Endothelial cell of umbilical vein (primary cell): ENCODE results near the gene MTFP1. TPM values are rescaled to one million over a fixed set of nuclear protein-coding genes. Genes with fewer than 3 reads are reported as not detected.

Experiments used
- BruUV-seq: library from RNA; stranded (reverse); fragments of 400-500 nt; replicated peaks from 2 replicates; lab custom pipeline; 2021; lab: Mats Ljungman, UMichigan
- CTCF ChIA-PET: fragments of 300-600, 350-600 bp; sonication (Branson Sonifier 250); formaldehyde crosslinking; loops from one replicate; lab custom pipeline; 2021; ENCODE audit warnings: antibody characterized with exemption, inconsistent platforms; lab: Charles Lee
- POLR2A ChIA-PET: fragments of 300-600, 350-600 bp; sonication (Branson Sonifier 250); formaldehyde crosslinking; loops from one replicate; lab custom pipeline; 2021; ENCODE audit warnings: antibody characterized with exemption, inconsistent platforms; lab: Charles Lee
- DNase-seq: peaks from one replicate; pipeline ENCODE4 v3.0.0-alpha.2; 2011; ENCODE audit warnings: low read depth, low spot score
- FAIRE-seq: peaks from 2 replicates; lab custom pipeline; 2011; peaks lifted over from hg19 to GRCh38; lab: Jason Lieb, UNC
- H2AFZ ChIP-seq: 2 replicates; pipeline ENCODE4 v1.6.0; 2012; ENCODE audit warnings: low read depth, low read length, control low read depth, inconsistent platforms
- H3K27ac ChIP-seq: 2 replicates; pipeline ENCODE4 v1.5.1; 2011; ENCODE audit warnings: low read depth, mild to moderate bottlenecking, control low read depth, low read length, moderate library complexity; ENCODE audit not compliant: insufficient read depth
- H3K27me3 ChIP-seq, 2 experiments: 2 replicates each; pipeline versions ENCODE4 v1.6.0 to v1.6.1; 2011; ENCODE audit warnings: low read length in 2 of 2, mixed read lengths in 1 of 2; ENCODE audit not compliant: control insufficient read depth in 2 of 2, insufficient read depth in 2 of 2
- H3K36me3 ChIP-seq, 2 experiments: 2 replicates in 1 of 2; 3 replicates in 1 of 2; pipeline ENCODE4 v1.5.1; 2011; ENCODE audit warnings: low read length in 2 of 2, mild to moderate bottlenecking in 1 of 2, moderate library complexity in 1 of 2; ENCODE audit not compliant: control insufficient read depth in 2 of 2, insufficient read depth in 2 of 2; ENCODE audit errors: extremely low read depth in 1 of 2
- H3K4me1 ChIP-seq: 3 replicates; pipeline ENCODE4 v1.5.1; 2011; ENCODE audit warnings: mild to moderate bottlenecking, low read length; ENCODE audit not compliant: control insufficient read depth, insufficient read depth; ENCODE audit errors: extremely low read depth
- H3K4me2 ChIP-seq: 2 replicates; pipeline ENCODE4 v1.6.1; 2011; ENCODE audit warnings: low read length, control low read depth, mixed read lengths; ENCODE audit not compliant: insufficient read depth
- H3K4me3 ChIP-seq, 3 experiments: fragments of 200-600 bp in 1 of 3; sonication (generic), shearing (Covaris generic) in 1 of 3; replicated peaks in 1 of 3; 2 replicates each; pipeline ENCODE4 v1.5.1; 2011 to 2016; ENCODE audit warnings: control low read depth in 3 of 3, low read length in 3 of 3, mild to moderate bottlenecking in 2 of 3, inconsistent platforms in 1 of 3, low read depth in 1 of 3, moderate library complexity in 1 of 3; ENCODE audit not compliant: insufficient read depth in 1 of 3
- H3K79me2 ChIP-seq: 2 replicates; pipeline ENCODE4 v1.6.0; 2012; ENCODE audit warnings: low read length, inconsistent platforms; ENCODE audit not compliant: control insufficient read depth, insufficient read depth
- H3K9ac ChIP-seq: replicated peaks from 2 replicates; pipeline ENCODE3; 2011; ENCODE audit warnings: low read length, control low read depth; ENCODE audit not compliant: insufficient read depth; ENCODE audit errors: extremely low read depth
- H3K9me1 ChIP-seq: replicated peaks from 3 replicates; pipeline ENCODE4 v1.6.0; 2011; ENCODE audit warnings: mild to moderate bottlenecking, low read length; ENCODE audit not compliant: control insufficient read depth, insufficient read depth; ENCODE audit errors: extremely low read depth
- H3K9me3 ChIP-seq: replicated peaks from 2 replicates; pipeline ENCODE4 v1.5.1; 2012; ENCODE audit warnings: low read length, inconsistent platforms; ENCODE audit not compliant: control insufficient read depth, insufficient read depth
- H4K20me1 ChIP-seq: replicated peaks from 2 replicates; pipeline ENCODE3; 2011; ENCODE audit warnings: mild to moderate bottlenecking, low read length; ENCODE audit not compliant: control insufficient read depth, insufficient read depth; ENCODE audit errors: extremely low read depth
- EZH2 ChIP-seq: IDR thresholded peaks from 2 replicates; pipeline ENCODE4 v1.6.1; 2012; ENCODE audit warnings: borderline replicate concordance, low read depth, mild to moderate bottlenecking, moderate library complexity, low read length, inconsistent platforms; ENCODE audit not compliant: severe bottlenecking
- FOS ChIP-seq: IDR thresholded peaks from 2 replicates; pipeline ENCODE4 v1.6.1; 2011; ENCODE audit warnings: mild to moderate bottlenecking, low read length, moderate library complexity, borderline replicate concordance; ENCODE audit not compliant: insufficient read depth
- GATA2 ChIP-seq: IDR thresholded peaks from 2 replicates; pipeline ENCODE4 v1.7.0; 2011; ENCODE audit warnings: low read depth, mild to moderate bottlenecking, moderate library complexity, mixed read lengths, low read length; ENCODE audit not compliant: insufficient read length, insufficient read depth
- JUN ChIP-seq: IDR thresholded peaks from 2 replicates; pipeline ENCODE4 v1.6.1; 2011; ENCODE audit warnings: borderline replicate concordance, low read depth; ENCODE audit not compliant: insufficient read length, insufficient read depth
- MYC ChIP-seq: IDR thresholded peaks from one replicate; pipeline ENCODE4 v1.6.1; 2011; ENCODE audit warnings: mild to moderate bottlenecking, low read depth, low read length
- POLR2A ChIP-seq: IDR thresholded peaks from 2 replicates; pipeline ENCODE4 v1.6.1; 2012; ENCODE audit warnings: low read depth, mild to moderate bottlenecking, control low read depth, low read length
- dilution Hi-C: fragments of 300-500 bp; cut with MboI; formaldehyde crosslinking; loops from one replicate; pipeline ENCODE4 v1.15.0; 2019; ENCODE audit warnings: low sequenced_read_pairs; ENCODE audit not compliant: extremely low pct_ligation_motif_present
- intact Hi-C: fragments of 100-400 bp; cut with micrococcal nuclease; formaldehyde crosslinking; loops from one replicate; pipeline ENCODE4 v1.10.0; 2022
- polyA plus RNA-seq, 4 experiments: library from polyadenylated mRNA; depleted of rRNA in 3 of 4; stranded (reverse) in 3 of 4; unstranded in 1 of 4; fragments of >200 nt; gene quantifications; 2 replicates each; pipeline versions ENCODE4 v1.2.1 to v1.2.3, GENCODE V29; 2011 to 2012; ENCODE audit warnings: missing spikeins in 1 of 4
- total RNA-seq: library from RNA; stranded (reverse); gene quantifications from 2 replicates; pipeline ENCODE4 v1.2.3, GENCODE V29; 2021
- TF ChIP-seq, protein P1 (sequence below), 2 donors: IDR thresholded peaks; 1 replicate in 1 of 2; 2 replicates in 1 of 2; pipeline ENCODE4 v1.5.1; 2011; ENCODE audit warnings: low read length in 2 of 2, mild to moderate bottlenecking in 2 of 2, moderate library complexity in 2 of 2, control low read depth in 1 of 2, inconsistent platforms in 1 of 2, low read depth in 1 of 2; ENCODE audit not compliant: insufficient read depth in 1 of 2; ENCODE audit errors: extremely low read depth in 1 of 2

The MTFP1 gene
- total and polyA plus RNA-seq, 2 donors (not counting 3 experiments of a cell fraction or from before 2014, with no cell fraction given), result 30.3 to 41.9 TPM

DNA sequence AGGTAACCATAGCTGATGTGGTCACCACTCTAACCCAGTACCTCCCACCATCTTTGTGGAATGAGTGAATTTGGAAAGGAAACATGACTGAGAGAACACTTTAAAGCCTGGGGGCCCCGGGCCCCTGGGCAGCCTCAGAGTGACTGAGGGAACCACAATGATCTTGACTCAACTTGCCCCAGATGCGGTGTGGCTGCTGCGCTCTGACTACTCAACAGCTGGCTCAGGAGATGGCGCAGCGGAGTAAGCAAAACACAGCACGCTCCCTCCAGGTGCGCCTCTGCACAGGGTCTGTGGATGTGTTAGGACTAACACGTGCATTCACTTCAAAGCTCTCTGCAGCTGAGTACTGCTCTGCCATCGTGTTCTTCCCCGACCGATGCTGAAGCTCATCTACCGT, 44.3 kb upstream of the MTFP1 start:
- no peaks in the 10 kb centered on the region for H3K79me2 ChIP-seq
- no peaks in the 10 kb centered on the region for H3K9me1 ChIP-seq
- DNase-seq (no peak), FAIRE-seq (no peak)
- no peak overlapping the region for H2AFZ ChIP-seq
- no peak overlapping the region for H3K9ac ChIP-seq
- CTCF ChIA-PET, result interaction anchor here (0.6 to 1.4 kb wide), 3 partner anchors 8 to 93 kb away, joined by 3 to 4 read pairs (median 3); no protein-coding TSS in a partner anchor
- peaks cover 0 to 29% of the 10 kb centered on the region in 2 experiments for H3K36me3 ChIP-seq
- no peak overlapping the region for H3K4me3 ChIP-seq
- peaks cover 3% of the 10 kb centered on the region for H3K4me1 ChIP-seq
- no peak for TF ChIP-seq JUN
- TF ChIP-seq, protein P1, sequence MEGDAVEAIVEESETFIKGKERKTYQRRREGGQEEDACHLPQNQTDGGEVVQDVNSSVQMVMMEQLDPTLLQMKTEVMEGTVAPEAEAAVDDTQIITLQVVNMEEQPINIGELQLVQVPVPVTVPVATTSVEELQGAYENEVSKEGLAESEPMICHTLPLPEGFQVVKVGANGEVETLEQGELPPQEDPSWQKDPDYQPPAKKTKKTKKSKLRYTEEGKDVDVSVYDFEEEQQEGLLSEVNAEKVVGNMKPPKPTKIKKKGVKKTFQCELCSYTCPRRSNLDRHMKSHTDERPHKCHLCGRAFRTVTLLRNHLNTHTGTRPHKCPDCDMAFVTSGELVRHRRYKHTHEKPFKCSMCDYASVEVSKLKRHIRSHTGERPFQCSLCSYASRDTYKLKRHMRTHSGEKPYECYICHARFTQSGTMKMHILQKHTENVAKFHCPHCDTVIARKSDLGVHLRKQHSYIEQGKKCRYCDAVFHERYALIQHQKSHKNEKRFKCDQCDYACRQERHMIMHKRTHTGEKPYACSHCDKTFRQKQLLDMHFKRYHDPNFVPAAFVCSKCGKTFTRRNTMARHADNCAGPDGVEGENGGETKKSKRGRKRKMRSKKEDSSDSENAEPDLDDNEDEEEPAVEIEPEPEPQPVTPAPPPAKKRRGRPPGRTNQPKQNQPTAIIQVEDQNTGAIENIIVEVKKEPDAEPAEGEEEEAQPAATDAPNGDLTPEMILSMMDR (IDR thresholded peaks at IDR 0.05; ENCODE audit: extremely low read depth in 1 of 2, insufficient read depth in 1 of 2, low read depth in 1 of 2, low read length in 2 of 2), result no peak
- TF ChIP-seq FOS, result no peak
- TF ChIP-seq EZH2, result no peak
- TF ChIP-seq GATA2, result no peak
- TF ChIP-seq POLR2A, result no peak
- TF ChIP-seq MYC, result no peak
- no peaks in the 10 kb centered on the region for H3K27me3 ChIP-seq
- no peak overlapping the region for H3K4me2 ChIP-seq
- dilution Hi-C loops, result no loop called here
- BruUV-seq, result no TSS peak
- H4K20me1 ChIP-seq, result no peaks in the 10 kb centered on the region
- POLR2A ChIA-PET, result no interaction called here
- no peaks in the 10 kb centered on the region for H3K9me3 ChIP-seq
- intact Hi-C loops, result no loop called here
- no peak overlapping the region for H3K27ac ChIP-seq
